GM19452 (cell line): ENCODE measurements around the gene HOXB6.

Experiments used
- ATAC-seq: cut with Tn5 transposase; IDR thresholded peaks from one replicate; pipeline ENCODE4 v1.9.1; 2021; ENCODE audit not compliant: unreplicated experiment

Gene HOXB6

GRCh38 chr17:48568499-48569239, 36.1 kb downstream of the HOXB6 start:
- ATAC-seq = no peak

- ATAC-seq = no peak
Observed at GRCh38 chr17:48567646-48568354, 37.0 kb downstream of the HOXB6 start.

GRCh38 chr17:48567209-48567608, 37.6 kb downstream of the HOXB6 start:
- ATAC-seq = no peak

GRCh38 chr17:48566717-48567116, 38.1 kb downstream of the HOXB6 start:
- no peak for ATAC-seq

- ATAC-seq = no peak
Observed at GRCh38 chr17:48565925-48566710, 38.7 kb downstream of the HOXB6 start.

- ATAC-seq = no peak
Observed at GRCh38 chr17:48565022-48565554, 39.7 kb downstream of the HOXB6 start.

GRCh38 chr17:48564188-48565021, 40.4 kb downstream of the HOXB6 start:
- no peak for ATAC-seq

- no peak for ATAC-seq
Observed at GRCh38 chr17:48563867-48564187, 41.0 kb downstream of the HOXB6 start.

GRCh38 chr17:48563385-48563838, 41.4 kb downstream of the HOXB6 start:
- no peak for ATAC-seq

GRCh38 chr17:48562934-48563333, 41.9 kb downstream of the HOXB6 start:
- no peak for ATAC-seq

GRCh38 chr17:48561884-48562810, 42.6 kb downstream of the HOXB6 start:
- ATAC-seq = peak; percentile 71

- ATAC-seq = no peak
Observed at GRCh38 chr17:48559840-48560817, 44.7 kb downstream of the HOXB6 start.

- no peak for ATAC-seq
Observed at GRCh38 chr17:48559122-48559839, 45.5 kb downstream of the HOXB6 start.

- no peak for ATAC-seq
Observed at GRCh38 chr17:48558831-48559121, 46.0 kb downstream of the HOXB6 start.

- ATAC-seq = no peak
Observed at GRCh38 chr17:48558057-48558830, 46.5 kb downstream of the HOXB6 start.

GRCh38 chr17:48556576-48557401, 48.0 kb downstream of the HOXB6 start:
- ATAC-seq = no peak
